HG03378 (cell line): Measurements from ENCODE around the gene RAP1GAP2.
"Not testable (repeated sequence)": the region's sequence is repeated elsewhere in the genome, so short reads cannot be mapped to it uniquely, and the experiment has no call there.

Experiments used
- ATAC-seq: cut with Tn5 transposase; IDR thresholded peaks from one replicate; pipeline ENCODE4 v1.9.1; 2021; ENCODE audit warnings: mild to moderate bottlenecking, moderate library complexity; ENCODE audit not compliant: unreplicated experiment

Gene RAP1GAP2

DNA sequence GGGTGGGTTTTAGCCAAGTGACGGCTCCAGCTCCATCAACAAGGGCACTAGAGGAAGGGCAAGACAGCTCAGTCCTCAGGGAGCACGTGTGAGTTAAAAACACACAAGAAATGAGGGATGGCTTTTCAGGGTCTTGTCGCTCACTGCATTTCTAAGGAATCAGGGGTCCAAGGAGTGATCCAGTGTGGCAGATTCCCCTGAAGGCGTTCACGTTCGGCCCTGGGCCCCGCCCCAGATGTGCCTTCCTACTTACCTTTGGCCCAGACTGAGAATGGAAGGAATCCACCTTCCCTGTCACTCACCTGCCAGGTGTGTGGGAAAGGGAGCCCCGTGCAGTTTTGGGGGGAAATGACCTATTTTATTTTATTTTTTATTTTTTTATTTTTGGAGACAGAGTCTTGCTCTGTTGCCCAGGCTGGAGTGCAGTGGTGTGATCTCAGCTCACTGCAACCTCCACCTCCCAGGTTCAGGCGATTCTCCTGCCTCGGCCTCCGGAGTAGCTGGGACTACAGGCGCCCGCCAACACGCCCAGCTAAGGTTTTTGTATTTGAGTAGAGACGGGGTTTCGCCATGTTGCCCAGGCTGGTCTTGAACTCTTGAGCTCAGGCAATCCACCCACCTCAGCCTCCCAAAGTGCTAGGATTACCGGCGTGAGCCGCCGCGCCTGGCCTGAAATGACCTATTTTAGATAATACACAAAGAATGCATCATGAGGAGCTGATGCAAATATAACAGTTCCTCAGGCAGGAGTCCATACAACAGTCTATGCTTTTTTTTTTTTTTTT lies 195.3 kb downstream of the RAP1GAP2 start:
- ATAC-seq = not testable (repeated sequence)

DNA sequence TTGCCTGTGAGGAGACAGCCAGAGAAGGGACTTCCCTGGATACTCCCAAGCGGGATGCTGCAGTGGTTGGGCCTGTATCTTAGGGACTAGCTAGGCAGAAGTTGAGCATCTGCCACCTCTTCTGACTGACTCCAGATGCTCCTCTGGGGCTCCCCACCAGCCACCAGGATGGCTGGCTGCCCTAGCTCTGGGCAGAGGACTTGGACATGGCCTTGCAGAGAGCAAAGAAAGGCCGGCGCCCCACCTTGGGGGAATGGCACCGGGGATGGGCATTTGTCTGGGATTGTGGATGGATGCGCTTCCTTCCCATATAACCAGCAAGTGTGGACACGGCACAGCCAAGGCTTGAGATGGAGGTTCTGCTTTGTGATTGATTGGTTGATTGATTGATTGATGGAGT lies 198.2 kb downstream of the RAP1GAP2 start:
- no peak for ATAC-seq

- no peak for ATAC-seq
These were observed 199.1 kb downstream of the RAP1GAP2 start for GRCh38 chr17:2995377-2995776.

DNA sequence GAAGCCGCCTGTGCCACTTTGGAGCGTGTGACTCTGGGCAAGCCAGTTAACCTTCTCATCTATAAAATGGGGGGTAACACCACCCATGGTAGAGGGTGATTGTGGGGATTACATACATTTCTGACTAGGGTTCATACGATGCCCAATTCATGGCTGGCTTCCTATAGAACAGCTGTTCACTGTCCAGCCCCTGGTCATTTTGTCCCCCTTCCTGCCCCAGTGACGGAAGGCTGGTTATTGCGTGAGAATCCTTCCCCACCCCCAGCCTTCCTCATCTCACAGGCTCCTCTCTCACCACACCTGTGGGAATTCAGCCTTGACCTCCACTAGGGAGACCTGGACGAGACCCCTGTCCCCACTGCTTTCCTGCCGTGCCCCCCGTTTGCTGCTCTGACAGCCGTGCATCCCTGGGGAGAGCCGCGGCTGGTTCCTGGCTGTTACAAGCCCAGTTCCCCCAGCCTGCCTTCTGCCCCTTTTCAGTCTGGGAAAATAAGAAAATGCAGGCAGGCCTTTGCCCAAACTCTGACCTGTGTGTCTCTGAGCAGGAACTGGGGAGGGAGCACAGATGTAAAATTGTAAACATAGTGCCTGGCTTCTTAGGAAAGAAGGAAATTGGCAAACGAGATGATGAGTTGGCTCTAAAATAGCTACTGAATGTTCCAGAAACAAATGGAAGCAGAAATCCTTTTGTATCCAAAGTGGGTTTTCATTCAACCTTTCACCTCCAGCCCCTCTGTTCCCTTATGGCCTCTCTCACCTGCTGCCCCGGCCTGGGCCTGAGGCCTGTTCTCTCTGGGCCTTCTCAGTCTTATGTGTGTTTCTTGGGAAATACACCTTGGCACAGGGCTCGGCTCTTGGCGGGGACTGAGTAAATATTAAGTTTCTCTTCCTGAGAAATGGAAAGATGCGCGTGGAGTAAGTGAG lies 199.9 kb downstream of the RAP1GAP2 start:
- no peak for ATAC-seq

GRCh38 chr17:2996810-2997670 lies 200.8 kb downstream of the RAP1GAP2 start:
- no peak for ATAC-seq

DNA sequence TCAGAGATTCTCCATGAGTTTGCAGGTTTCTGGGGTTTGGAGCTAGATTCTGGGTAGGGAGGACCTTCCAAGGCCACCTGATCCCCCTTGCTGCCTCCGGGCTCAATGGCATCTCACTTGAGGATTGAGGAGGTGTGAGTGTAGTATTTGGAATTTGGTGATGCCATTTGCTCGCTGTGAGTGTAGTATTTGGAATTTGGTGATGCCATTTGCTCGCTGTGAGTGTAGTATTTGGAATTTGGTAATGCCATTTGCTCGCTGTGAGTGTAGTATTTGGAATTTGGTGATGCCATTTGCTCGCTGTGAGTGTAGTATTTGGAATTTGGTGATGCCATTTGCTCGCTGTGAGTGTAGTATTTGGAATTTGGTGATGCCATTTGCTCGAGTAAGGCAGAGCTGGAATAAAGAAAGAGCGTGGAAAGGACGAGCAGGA lies 202.2 kb downstream of the RAP1GAP2 start:
- ATAC-seq = not testable (repeated sequence)

GRCh38 chr17:3002538-3003295 lies 206.5 kb downstream of the RAP1GAP2 start:
- peak; percentile 64 for ATAC-seq

DNA sequence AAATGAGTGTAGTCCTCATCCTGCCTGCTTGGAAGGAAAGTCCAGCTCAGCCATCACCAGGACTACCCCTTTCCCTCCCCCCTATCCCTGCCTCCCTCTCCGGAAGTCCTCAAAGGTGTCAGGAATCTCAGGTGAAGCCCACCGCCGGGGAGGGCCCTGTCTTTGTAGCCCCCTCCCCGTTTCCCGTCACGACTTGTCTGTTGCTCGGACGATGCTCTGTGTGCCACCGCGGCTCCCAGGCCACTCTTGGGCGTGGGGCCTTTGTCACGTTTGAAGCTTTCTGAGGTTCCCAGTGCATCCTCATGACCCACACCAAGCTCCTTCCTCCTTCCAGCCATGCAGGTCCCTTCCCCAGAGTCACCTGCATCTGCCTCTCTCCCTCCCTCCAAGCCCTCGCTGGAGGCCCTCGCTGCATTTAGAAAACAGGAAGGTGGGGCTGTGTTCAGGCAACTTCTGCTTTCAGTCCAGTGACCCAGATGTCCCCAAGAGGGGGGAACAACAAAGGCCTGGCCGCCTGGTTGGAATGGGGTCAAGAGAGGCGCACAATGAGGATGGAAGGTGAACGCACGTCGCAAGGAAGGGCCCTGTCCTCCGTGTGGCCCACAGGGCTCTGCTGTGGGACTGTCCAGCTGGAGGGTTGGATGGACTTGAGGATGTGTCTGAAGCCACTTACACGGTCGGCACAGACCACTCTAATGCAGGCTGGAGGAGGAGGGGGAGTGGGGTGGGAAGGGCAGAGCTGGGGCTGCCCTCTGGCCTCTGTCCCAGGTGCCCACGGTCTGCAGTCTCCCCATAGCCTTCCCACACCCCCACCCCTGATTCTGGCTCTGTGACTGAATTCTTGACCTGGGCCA lies 207.3 kb downstream of the RAP1GAP2 start:
- ATAC-seq = no peak

DNA sequence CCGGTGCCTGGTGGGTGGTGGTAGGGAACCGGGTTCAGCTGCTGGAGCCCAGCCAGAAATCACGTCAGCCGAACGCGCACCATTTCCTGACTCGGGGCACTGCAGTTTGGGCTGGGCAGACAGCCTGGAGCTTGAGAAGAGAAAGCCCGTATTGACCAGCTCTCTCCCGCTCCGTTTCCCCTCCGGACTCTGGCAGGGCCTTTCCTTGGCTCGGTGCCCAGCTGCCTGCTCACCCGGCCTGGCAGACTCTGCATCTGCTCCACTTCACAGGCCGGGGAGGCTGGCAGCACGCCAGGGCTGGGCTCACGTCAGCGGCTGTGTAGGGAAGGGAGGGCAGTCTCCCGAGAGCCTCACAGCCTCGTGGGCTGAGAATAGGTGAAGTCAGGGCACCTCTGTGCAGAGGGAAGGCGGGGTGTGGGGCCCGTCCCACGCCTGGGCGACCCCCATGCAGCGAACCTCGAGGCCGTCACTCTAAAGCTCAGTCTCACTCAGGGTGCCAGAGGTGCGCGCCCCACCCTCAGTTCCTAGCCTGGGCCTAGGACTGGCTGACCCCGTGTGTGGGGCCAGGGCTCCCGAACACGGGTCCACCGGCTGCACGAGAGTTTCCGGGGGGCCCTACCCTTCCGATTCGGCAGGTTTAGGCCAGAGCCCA lies 208.0 kb downstream of the RAP1GAP2 start:
- ATAC-seq = no peak

- ATAC-seq = no peak
These were observed 208.7 kb downstream of the RAP1GAP2 start for GRCh38 chr17:3004925-3005324.

GRCh38 chr17:3005696-3006095 lies 209.5 kb downstream of the RAP1GAP2 start:
- no peak for ATAC-seq

DNA sequence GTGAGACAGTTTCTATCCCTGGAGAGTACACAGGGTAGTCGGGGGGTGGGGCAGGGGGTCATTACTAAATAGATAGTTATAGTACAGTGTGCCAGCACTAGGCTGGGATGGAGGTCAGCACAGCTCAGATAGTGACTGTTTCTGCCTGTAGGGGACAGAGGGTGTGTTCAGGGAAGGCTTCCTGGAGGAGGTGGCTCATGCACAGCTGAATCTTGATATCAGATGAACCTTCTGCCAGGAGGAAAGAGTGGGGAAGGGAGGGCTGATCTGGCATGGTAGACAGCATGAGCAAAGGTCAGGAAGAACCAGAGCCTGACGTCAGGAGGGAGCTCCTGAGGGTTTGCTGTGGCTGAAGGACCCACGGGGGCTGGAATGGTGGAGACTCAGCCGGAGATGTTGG lies 210.6 kb downstream of the RAP1GAP2 start:
- no peak for ATAC-seq

DNA sequence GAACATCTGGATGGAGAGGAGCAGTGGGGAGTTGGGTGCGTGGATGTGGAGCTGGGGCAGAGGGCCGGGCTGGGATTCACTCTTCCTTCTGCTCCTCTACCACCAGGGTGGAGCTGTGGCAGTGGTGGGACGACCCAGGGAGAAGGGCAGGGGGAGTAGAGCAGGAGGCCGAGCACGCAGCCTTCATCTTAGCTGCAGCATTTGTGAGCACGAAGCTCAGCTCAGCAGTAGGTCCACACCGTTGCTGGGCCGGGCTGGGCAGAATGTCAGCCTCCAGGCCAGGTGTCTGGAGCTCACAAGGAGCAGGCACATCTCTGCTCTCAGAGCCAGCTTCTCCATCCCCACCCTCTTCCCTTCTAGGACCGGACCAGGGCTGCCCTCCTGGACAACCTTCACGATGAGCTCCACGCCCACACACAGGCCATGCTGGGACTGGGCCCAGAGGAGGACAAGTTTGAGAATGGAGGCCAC lies 211.4 kb downstream of the RAP1GAP2 start:
- ATAC-seq = no peak

DNA sequence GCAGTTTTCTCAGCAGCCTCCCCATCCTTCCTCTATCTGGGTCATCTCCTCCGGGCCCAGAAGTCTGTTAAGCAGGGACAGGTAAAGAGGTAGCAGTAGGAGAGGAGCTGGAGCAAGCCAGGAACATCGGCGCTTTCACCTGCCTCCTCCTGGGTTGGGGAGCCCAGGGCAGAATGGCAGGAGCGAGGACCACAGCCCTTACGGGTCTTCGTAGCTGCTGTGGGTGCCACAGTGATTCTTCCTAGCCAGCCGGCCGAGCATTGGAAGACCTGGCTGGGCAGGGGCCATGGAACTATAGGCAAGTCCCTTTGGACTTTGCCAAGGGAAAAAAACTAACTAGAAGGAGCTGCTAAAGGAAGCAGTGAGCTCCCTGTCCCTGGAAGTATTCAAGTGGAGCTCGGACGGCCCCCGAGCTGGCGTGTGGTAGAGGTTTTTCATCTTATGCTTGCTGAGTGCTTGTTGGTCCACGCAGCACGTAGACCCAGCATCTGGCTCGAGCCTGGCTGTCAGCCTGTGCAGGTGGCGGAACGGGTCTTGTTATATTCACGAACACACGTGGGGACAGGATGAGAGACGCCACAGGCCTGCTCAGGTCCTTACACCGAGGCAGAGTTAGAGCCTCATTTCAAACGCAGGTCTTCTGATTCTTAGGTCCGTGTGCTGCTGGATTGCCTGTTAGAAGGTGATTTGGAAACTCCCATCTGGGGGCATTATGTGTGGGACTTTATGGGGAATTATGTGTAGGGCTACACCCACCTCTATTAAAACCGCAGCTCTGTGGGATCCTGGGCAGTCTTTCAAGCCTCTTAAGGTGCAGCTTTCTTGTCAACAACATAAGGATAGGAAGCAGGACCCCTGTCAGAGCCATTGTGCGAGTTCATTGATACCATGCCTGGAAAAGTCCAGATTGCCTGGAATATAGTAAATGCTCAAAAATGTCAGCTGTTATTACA lies 212.4 kb downstream of the RAP1GAP2 start:
- no peak for ATAC-seq

GRCh38 chr17:3009411-3009920 lies 213.2 kb downstream of the RAP1GAP2 start:
- ATAC-seq = no peak

DNA sequence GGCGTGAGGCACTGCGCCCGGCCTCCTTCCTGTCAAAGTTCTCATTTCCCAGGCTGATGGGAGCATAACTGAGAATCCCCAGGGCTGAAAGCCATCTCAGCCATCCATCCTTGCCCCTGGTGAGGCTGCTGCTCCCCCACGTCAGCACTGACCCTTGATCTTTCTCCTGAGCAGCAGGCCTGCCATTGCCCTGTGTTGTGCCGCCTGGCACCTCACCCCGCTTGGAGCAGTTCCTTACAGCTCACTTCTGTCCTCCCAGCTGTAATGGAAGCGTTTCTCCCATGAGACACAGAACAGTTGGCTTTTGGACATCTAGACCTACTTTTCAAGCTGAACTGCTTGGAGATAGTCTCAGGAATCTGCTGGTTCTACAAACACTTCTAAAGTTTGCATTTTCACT lies 215.7 kb downstream of the RAP1GAP2 start:
- no peak for ATAC-seq

DNA sequence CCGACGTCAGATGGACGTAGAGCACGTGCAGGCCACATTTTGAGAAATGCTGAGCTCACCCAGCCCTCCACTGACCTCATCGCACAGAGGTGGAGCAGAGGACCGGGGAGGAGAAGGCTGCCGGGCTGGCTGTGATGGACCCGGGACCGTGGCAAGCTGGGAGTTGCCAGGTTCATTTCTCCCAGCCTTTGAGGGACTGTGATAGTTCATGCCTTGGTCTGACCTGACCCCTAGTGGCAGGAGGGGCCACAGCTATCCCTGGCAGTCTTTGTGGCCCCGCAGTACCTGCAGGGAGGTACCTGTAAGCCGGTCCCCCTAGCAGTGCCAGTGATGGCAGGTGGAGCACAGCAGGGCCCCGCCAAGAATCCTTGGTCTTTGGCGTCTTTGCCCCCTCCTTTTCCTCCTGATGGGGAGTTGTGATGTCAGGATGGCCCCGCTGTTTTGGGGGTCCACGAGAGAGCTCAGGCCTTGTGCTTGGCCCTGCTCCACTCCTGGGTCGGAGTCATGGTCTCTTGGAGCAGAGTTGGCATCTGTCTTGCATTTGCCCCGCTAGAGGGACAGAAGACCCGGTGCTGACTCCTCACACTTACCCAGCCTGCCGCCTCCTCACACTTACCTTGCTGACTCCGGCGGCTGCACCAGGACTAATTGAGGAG lies 216.8 kb downstream of the RAP1GAP2 start:
- ATAC-seq = no peak
